HG02798 (cell line): ENCODE results near the gene PCP4L1.
A peak's percentile ranks its signal among the peaks of the same experiment; 100 is the strongest.
"Not testable (repeated sequence)": the region's sequence is repeated elsewhere in the genome, so short reads cannot be mapped to it uniquely, and the experiment has no call there.

ENCODE experiments used
- ATAC-seq: cut with Tn5 transposase; IDR thresholded peaks from one replicate; pipeline ENCODE4 v1.9.1; 2021; ENCODE audit warnings: mild to moderate bottlenecking; ENCODE audit not compliant: unreplicated experiment, poor library complexity

The PCP4L1 gene

GRCh38 chr1:161258439-161259344 lies at the start of gene PCP4L1:
TSS of gene PCP4L1 (plus strand) at chr1:161258745. CDS start at chr1:161258975, 230 bp downstream.
- peak; percentile 57 for ATAC-seq

GRCh38 chr1:161209790-161210409 lies 48.6 kb upstream of the PCP4L1 start:
- ATAC-seq: peak; percentile 61

GRCh38 chr1:161214369-161214768 lies 44.2 kb upstream of the PCP4L1 start:
- no peak for ATAC-seq

- no peak for ATAC-seq
Observed at GRCh38 chr1:161215076-161215475, 43.5 kb upstream of the PCP4L1 start, which contains the start of gene FCER1G. TSS of gene FCER1G (plus strand) at chr1:161215295. CDS start at chr1:161215322, 27 bp downstream.

- ATAC-seq: peak; percentile 80
Observed at GRCh38 chr1:161216945-161217712, 41.4 kb upstream of the PCP4L1 start.

- ATAC-seq: no peak
Observed at GRCh38 chr1:161217831-161218230, 40.7 kb upstream of the PCP4L1 start.

GRCh38 chr1:161218301-161219077 lies 40.1 kb upstream of the PCP4L1 start:
- ATAC-seq: no peak

GRCh38 chr1:161219078-161219892 lies 39.3 kb upstream of the PCP4L1 start:
- no peak for ATAC-seq

GRCh38 chr1:161220002-161220401 lies 38.5 kb upstream of the PCP4L1 start:
- ATAC-seq: no peak

GRCh38 chr1:161222175-161223019 lies 36.1 kb upstream of the PCP4L1 start:
- ATAC-seq: no peak

GRCh38 chr1:161223805-161224694 lies 34.5 kb upstream of the PCP4L1 start:
- no peak for ATAC-seq

GRCh38 chr1:161224695-161225087 lies 33.9 kb upstream of the PCP4L1 start:
- not testable (repeated sequence) for ATAC-seq

- ATAC-seq: no peak
Observed at GRCh38 chr1:161225178-161225533, 33.4 kb upstream of the PCP4L1 start.

GRCh38 chr1:161225534-161226319 lies 32.8 kb upstream of the PCP4L1 start, which contains the start of gene TOMM40L:
TSS of gene TOMM40L (plus strand) at chr1:161226060. CDS start at chr1:161226490, 430 bp downstream.
- peak; percentile 98 for ATAC-seq

GRCh38 chr1:161226320-161226711 lies 32.2 kb upstream of the PCP4L1 start:
- no peak for ATAC-seq

- no peak for ATAC-seq
Observed at GRCh38 chr1:161226759-161227158, 31.8 kb upstream of the PCP4L1 start.
